CD4-positive, CD25-positive, alpha-beta regulatory T cell (primary cell): ENCODE measurements around the gene NGF. TPM values are rescaled to one million over a fixed set of nuclear protein-coding genes. Genes with fewer than 3 reads are reported as not detected.

Experiments
- ATAC-seq, 2 donors: fragments of 150-1000 bp; cut with Tn5 transposase; one replicate each; pipeline ENCODE4 v1.10.0; 2021; ENCODE audit warnings: low read depth in 2 of 2, moderate number of reproducible peaks in 2 of 2, moderate library complexity in 1 of 2
- DNase-seq, 3 donors: peaks; one replicate each; pipeline versions ENCODE4 v3.0.0 to v3.0.0-alpha.2; 2012 to 2022; ENCODE audit warnings: mixed read lengths in 1 of 3
- H3K27ac ChIP-seq: one replicate; pipeline ENCODE4 v1.7.0; 2013; ENCODE audit warnings: mild to moderate bottlenecking, low read length; ENCODE audit not compliant: insufficient read depth, poor library complexity, severe bottlenecking
- H3K27me3 ChIP-seq: one replicate; pipeline ENCODE4 v1.7.0; 2013; ENCODE audit warnings: low read length; ENCODE audit not compliant: control insufficient read depth, insufficient read depth
- H3K36me3 ChIP-seq: one replicate; pipeline ENCODE4 v1.7.0; 2013; ENCODE audit warnings: mild to moderate bottlenecking, low read length, moderate library complexity; ENCODE audit not compliant: control insufficient read depth, insufficient read depth
- H3K4me1 ChIP-seq: 2 replicates; pipeline ENCODE4 v1.7.0; 2013; ENCODE audit warnings: mild to moderate bottlenecking, low read length; ENCODE audit not compliant: insufficient read depth, control insufficient read depth, poor library complexity, severe bottlenecking
- H3K4me3 ChIP-seq: one replicate; pipeline ENCODE4 v1.7.0; 2013; ENCODE audit warnings: low read depth, mild to moderate bottlenecking, low read length, moderate library complexity
- H3K9me3 ChIP-seq, 2 experiments: 1 replicate in 1 of 2; 2 replicates in 1 of 2; pipeline ENCODE4 v1.7.0; 2013; ENCODE audit warnings: low read length in 2 of 2, mild to moderate bottlenecking in 1 of 2, moderate library complexity in 1 of 2; ENCODE audit not compliant: control insufficient read depth in 2 of 2
- H3K27ac Mint-ChIP-seq, 3 donors: one replicate each; pipeline ENCODE4 v1.8.0; 2020 to 2022; ENCODE audit warnings: mild to moderate bottlenecking in 3 of 3, mixed read lengths in 3 of 3, moderate library complexity in 2 of 3
- H3K27me3 Mint-ChIP-seq: one replicate; pipeline ENCODE4 v1.8.0; 2022; ENCODE audit warnings: mild to moderate bottlenecking, mixed read lengths
- H3K36me3 Mint-ChIP-seq: one replicate; pipeline ENCODE4 v1.8.0; 2020; ENCODE audit warnings: mixed read lengths
- H3K4me1 Mint-ChIP-seq, 4 donors: one replicate each; pipeline ENCODE4 v1.8.0; 2020 to 2022; ENCODE audit warnings: mixed read lengths in 4 of 4, mild to moderate bottlenecking in 1 of 4
- H3K4me3 Mint-ChIP-seq, 4 donors: one replicate each; pipeline ENCODE4 v1.8.0; 2020 to 2022; ENCODE audit warnings: mild to moderate bottlenecking in 4 of 4, mixed read lengths in 4 of 4, moderate library complexity in 3 of 4
- H3K9me3 Mint-ChIP-seq, 7 donors: one replicate each; pipeline ENCODE4 v1.8.0; 2020 to 2022; ENCODE audit warnings: mixed read lengths in 7 of 7, mild to moderate bottlenecking in 3 of 7, moderate library complexity in 2 of 7
- polyA plus RNA-seq, 4 donors: library from polyadenylated mRNA; unstranded; fragments of 300-500 nt; fragmentation: Illumina TruSeq; gene quantifications; one replicate each; pipeline ENCODE4 v1.2.3, GENCODE V29; 2021
- total RNA-seq: library from RNA; stranded (reverse); gene quantifications from one replicate; pipeline ENCODE4 v1.2.3, GENCODE V29; 2022

Gene NGF
- total and polyA plus RNA-seq, 5 donors from 2014 or later, result not detected

- H3K4me1 Mint-ChIP-seq, result no peaks in the 10 kb centered on the region
- no peak for ATAC-seq
- no peak for DNase-seq
- Histone ChIP-seq H3K4me1 (no peaks in the 10 kb centered on the region), H3K27me3 (peaks cover 4% of the 10 kb centered on the region), H3K9me3 (no peaks in the 10 kb centered on the region), H3K4me3 (no peak overlapping the region), H3K27ac (no peak overlapping the region), H3K36me3 (no peaks in the 10 kb centered on the region)
- no peaks in the 10 kb centered on the region for H3K9me3 Mint-ChIP-seq
- peaks cover 20% of the 10 kb centered on the region for H3K27me3 Mint-ChIP-seq
- H3K4me3 Mint-ChIP-seq, result no peak overlapping the region
- H3K36me3 Mint-ChIP-seq, result no peaks in the 10 kb centered on the region
- no peak overlapping the region for H3K27ac Mint-ChIP-seq
These were observed 5.0 kb downstream of the NGF start for GRCh38 chr1:115332813-115333608.

GRCh38 chr1:115331558-115332331 is 6.3 kb downstream of the NGF start:
- H3K27ac Mint-ChIP-seq, result no peak overlapping the region
- Histone ChIP-seq H3K9me3 (no peaks in the 10 kb centered on the region), H3K4me1 (no peaks in the 10 kb centered on the region), H3K27me3 (peaks cover 4% of the 10 kb centered on the region), H3K4me3 (no peak overlapping the region), H3K36me3 (no peaks in the 10 kb centered on the region), H3K27ac (no peak overlapping the region)
- H3K4me3 Mint-ChIP-seq, result no peak overlapping the region
- H3K36me3 Mint-ChIP-seq, result no peaks in the 10 kb centered on the region
- H3K4me1 Mint-ChIP-seq, result no peaks in the 10 kb centered on the region
- DNase-seq (no peak), ATAC-seq (no peak)
- H3K9me3 Mint-ChIP-seq, result no peaks in the 10 kb centered on the region
- peaks cover 12% of the 10 kb centered on the region for H3K27me3 Mint-ChIP-seq

- no peak overlapping the region for H3K27ac Mint-ChIP-seq
- peaks cover 11% of the 10 kb centered on the region for H3K27me3 Mint-ChIP-seq
- Histone ChIP-seq H3K36me3 (no peaks in the 10 kb centered on the region), H3K27ac (no peak overlapping the region), H3K4me1 (no peaks in the 10 kb centered on the region), H3K4me3 (no peak overlapping the region), H3K27me3 (peaks cover 4% of the 10 kb centered on the region), H3K9me3 (no peaks in the 10 kb centered on the region)
- H3K4me1 Mint-ChIP-seq, result no peaks in the 10 kb centered on the region
- H3K9me3 Mint-ChIP-seq, result peaks cover 0 to 3% (median 0%) of the 10 kb centered on the region in 7 donors
- no peaks in the 10 kb centered on the region for H3K36me3 Mint-ChIP-seq
- H3K4me3 Mint-ChIP-seq, result no peak overlapping the region
- no peak for DNase-seq
- ATAC-seq, result no peak
These were observed 7.5 kb downstream of the NGF start for GRCh38 chr1:115330480-115331013.

- H3K9me3 ChIP-seq, result no peaks in the 10 kb centered on the region
- ATAC-seq (no peak), DNase-seq (no peak)
- H3K27me3 ChIP-seq, result peaks cover 4% of the 10 kb centered on the region
- Mint-ChIP-seq H3K4me1 (no peaks in the 10 kb centered on the region), H3K27ac (no peak overlapping the region), H3K36me3 (no peaks in the 10 kb centered on the region), H3K4me3 (no peak overlapping the region), H3K9me3 (peaks cover 0 to 3% (median 0%) of the 10 kb centered on the region in 7 donors), H3K27me3 (peaks cover 13% of the 10 kb centered on the region)
- H3K4me3 ChIP-seq, result no peak overlapping the region
- no peaks in the 10 kb centered on the region for H3K36me3 ChIP-seq
- H3K4me1 ChIP-seq, result no peaks in the 10 kb centered on the region
- H3K27ac ChIP-seq, result no peak overlapping the region
These were observed 8.1 kb downstream of the NGF start for GRCh38 chr1:115329965-115330364.

- Mint-ChIP-seq H3K36me3 (no peaks in the 10 kb centered on the region), H3K27ac (no peak overlapping the region), H3K4me3 (no peak overlapping the region), H3K4me1 (no peaks in the 10 kb centered on the region), H3K27me3 (peaks cover 13% of the 10 kb centered on the region), H3K9me3 (peaks cover 0 to 3% (median 0%) of the 10 kb centered on the region in 7 donors)
- Histone ChIP-seq H3K4me3 (no peak overlapping the region), H3K27ac (no peak overlapping the region), H3K4me1 (no peaks in the 10 kb centered on the region), H3K36me3 (no peaks in the 10 kb centered on the region), H3K9me3 (no peaks in the 10 kb centered on the region), H3K27me3 (peaks cover 4% of the 10 kb centered on the region)
- DNase-seq (no peak), ATAC-seq (no peak)
These were observed 10.8 kb downstream of the NGF start for GRCh38 chr1:115327270-115327669.

GRCh38 chr1:115326419-115326818 is 11.6 kb downstream of the NGF start:
- no peaks in the 10 kb centered on the region for H3K9me3 ChIP-seq
- Mint-ChIP-seq H3K36me3 (no peaks in the 10 kb centered on the region), H3K9me3 (peaks cover 0 to 3% (median 0%) of the 10 kb centered on the region in 7 donors), H3K27me3 (peaks cover 8% of the 10 kb centered on the region), H3K27ac (no peak overlapping the region), H3K4me1 (no peaks in the 10 kb centered on the region), H3K4me3 (no peak overlapping the region)
- no peaks in the 10 kb centered on the region for H3K27me3 ChIP-seq
- H3K36me3 ChIP-seq, result no peaks in the 10 kb centered on the region
- DNase-seq (no peak), ATAC-seq (no peak)
- H3K4me1 ChIP-seq, result no peaks in the 10 kb centered on the region
- no peak overlapping the region for H3K27ac ChIP-seq
- H3K4me3 ChIP-seq, result no peak overlapping the region

GRCh38 chr1:115325874-115326273 is 12.2 kb downstream of the NGF start:
- DNase-seq (no peak), ATAC-seq (no peak)
- H3K9me3 ChIP-seq, result no peaks in the 10 kb centered on the region
- Mint-ChIP-seq H3K4me3 (no peak overlapping the region), H3K36me3 (no peaks in the 10 kb centered on the region), H3K9me3 (peaks cover 0 to 4% (median 0%) of the 10 kb centered on the region in 7 donors), H3K4me1 (no peaks in the 10 kb centered on the region), H3K27ac (no peak overlapping the region), H3K27me3 (peaks cover 8% of the 10 kb centered on the region)
- H3K4me3 ChIP-seq, result no peak overlapping the region
- no peak overlapping the region for H3K27ac ChIP-seq
- H3K36me3 ChIP-seq, result no peaks in the 10 kb centered on the region
- no peaks in the 10 kb centered on the region for H3K4me1 ChIP-seq
- H3K27me3 ChIP-seq, result no peaks in the 10 kb centered on the region
